DMS53 (cell line): ENCODE results near the gene ABCA7.

Experiments
- DNase-seq: peaks from one replicate; lab custom pipeline; 2025; lab: John Stamatoyannopoulos, UW

Gene ABCA7, protein sequence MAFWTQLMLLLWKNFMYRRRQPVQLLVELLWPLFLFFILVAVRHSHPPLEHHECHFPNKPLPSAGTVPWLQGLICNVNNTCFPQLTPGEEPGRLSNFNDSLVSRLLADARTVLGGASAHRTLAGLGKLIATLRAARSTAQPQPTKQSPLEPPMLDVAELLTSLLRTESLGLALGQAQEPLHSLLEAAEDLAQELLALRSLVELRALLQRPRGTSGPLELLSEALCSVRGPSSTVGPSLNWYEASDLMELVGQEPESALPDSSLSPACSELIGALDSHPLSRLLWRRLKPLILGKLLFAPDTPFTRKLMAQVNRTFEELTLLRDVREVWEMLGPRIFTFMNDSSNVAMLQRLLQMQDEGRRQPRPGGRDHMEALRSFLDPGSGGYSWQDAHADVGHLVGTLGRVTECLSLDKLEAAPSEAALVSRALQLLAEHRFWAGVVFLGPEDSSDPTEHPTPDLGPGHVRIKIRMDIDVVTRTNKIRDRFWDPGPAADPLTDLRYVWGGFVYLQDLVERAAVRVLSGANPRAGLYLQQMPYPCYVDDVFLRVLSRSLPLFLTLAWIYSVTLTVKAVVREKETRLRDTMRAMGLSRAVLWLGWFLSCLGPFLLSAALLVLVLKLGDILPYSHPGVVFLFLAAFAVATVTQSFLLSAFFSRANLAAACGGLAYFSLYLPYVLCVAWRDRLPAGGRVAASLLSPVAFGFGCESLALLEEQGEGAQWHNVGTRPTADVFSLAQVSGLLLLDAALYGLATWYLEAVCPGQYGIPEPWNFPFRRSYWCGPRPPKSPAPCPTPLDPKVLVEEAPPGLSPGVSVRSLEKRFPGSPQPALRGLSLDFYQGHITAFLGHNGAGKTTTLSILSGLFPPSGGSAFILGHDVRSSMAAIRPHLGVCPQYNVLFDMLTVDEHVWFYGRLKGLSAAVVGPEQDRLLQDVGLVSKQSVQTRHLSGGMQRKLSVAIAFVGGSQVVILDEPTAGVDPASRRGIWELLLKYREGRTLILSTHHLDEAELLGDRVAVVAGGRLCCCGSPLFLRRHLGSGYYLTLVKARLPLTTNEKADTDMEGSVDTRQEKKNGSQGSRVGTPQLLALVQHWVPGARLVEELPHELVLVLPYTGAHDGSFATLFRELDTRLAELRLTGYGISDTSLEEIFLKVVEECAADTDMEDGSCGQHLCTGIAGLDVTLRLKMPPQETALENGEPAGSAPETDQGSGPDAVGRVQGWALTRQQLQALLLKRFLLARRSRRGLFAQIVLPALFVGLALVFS (N-terminal part only)

DNA sequence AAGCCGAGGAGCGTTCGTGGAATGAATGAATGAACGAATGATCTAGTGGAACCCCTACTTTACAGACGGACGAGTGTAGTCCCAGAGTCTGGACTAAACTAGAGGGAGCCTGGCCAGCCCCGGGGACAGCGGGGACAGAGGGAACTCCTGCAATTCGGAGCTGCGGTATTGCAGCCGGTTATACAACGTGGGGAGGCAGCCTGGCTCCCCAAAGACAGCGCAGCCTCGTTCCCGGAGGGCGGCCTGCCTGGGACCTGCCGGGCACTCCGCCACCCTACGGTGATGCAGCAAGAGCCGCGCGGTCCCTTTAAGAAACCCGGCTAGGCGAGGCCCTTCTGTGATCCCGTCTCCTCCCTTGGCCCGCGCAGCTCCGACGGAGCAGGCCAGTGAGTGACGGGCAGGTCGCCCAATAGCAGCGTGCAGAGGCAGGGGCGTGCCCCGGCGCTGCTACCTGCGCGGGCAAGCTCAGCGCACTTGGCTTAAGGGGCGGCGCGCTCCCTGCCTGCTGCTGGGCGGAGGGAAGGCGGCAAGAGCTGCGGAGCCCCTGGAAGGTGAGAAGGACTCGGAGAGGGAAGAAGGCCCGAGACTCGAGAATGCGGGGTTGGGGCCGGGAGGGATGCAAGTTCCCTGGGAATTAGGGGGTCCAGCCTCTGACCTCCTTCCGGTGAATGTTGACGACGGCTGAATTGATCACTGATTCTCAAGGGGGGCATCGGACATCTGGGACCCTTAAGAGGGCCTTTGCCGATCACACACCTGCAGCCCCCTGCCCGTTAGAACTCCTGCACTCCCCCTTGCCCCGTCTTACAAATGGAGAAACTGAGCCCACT is at the start of gene ABCA7:
ABCA7 (plus strand) TSS at position 462 of the 830 bp plus-strand sequence. CDS start 1,255 bp downstream, outside the sequence.
- DNase-seq: peak; percentile 98

DNA sequence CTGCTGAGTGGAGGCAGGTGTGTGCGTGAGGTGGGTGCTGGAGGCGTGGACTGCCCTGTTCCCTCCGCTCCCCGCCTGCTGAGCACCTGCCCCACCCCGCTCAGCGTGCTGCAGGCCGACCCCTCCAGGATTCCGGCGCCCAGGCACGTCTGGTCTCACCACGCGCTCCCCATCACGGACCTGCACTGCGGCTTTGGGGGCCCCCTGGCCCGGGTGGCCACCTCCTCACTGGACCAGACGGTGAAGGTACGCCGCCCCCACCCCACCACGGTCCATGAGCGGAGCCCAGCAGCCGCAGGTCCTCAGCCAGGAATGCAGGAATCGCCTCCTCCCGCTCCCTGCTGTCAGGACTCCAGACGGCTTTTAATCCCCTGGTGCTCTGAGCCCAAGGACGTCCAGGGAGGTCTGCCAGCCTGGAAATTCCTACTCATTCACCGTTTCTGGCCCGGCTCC is 49.8 kb upstream of the ABCA7 start:
- DNase-seq: no peak

DNA sequence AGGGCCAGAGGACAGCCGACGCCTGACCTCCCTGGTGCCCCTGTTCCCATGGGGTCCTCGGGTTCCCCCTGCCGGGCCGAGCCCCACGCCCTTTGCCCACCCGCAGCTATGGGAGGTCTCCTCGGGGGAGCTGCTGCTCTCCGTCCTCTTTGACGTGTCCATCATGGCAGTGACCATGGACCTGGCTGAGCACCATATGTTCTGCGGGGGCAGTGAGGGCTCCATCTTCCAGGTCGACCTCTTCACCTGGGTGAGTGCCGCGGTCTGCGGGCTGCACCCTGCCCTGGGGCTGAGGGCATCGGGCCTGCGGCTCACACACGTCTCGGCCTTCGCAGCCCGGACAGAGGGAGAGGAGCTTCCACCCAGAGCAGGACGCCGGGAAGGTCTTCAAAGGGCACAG is 49.2 kb upstream of the ABCA7 start:
- no peak for DNase-seq

DNA sequence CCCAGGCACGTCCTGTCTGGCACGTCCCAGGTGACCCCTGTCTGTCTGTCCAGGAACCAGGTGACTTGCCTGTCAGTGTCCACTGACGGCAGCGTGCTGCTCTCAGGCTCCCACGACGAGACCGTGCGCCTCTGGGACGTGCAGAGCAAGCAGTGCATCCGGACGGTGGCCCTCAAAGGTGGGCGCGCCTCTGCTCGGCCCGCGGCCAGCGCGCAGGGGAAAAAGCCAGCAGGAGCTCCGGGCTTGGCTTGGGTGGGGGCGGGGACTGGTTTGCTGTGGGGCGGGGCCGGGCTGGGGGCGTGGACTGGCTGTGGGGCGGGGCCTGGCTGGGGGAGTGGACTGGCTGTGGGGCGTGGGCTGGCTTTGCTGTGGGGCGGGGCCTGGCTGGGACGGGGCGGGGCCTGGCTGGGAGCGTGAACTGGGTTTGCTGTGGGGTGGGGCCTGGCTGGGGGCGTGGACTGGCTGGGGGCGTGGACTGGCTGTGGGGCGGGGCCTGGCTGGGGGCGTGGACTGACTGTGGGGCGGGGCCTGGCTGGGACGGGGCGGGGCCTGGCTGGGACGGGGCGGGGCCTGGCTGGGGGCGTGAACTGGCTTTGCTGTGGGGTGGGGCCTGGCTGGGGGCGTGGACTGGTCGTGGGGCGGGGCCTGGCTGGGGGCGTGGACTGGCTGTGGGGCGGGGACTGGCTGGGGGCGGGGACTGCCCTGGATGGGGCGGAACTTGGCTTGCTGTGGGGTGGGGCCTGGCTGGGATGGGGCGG is 48.6 kb upstream of the ABCA7 start:
- DNase-seq: peak; percentile 67

DNA sequence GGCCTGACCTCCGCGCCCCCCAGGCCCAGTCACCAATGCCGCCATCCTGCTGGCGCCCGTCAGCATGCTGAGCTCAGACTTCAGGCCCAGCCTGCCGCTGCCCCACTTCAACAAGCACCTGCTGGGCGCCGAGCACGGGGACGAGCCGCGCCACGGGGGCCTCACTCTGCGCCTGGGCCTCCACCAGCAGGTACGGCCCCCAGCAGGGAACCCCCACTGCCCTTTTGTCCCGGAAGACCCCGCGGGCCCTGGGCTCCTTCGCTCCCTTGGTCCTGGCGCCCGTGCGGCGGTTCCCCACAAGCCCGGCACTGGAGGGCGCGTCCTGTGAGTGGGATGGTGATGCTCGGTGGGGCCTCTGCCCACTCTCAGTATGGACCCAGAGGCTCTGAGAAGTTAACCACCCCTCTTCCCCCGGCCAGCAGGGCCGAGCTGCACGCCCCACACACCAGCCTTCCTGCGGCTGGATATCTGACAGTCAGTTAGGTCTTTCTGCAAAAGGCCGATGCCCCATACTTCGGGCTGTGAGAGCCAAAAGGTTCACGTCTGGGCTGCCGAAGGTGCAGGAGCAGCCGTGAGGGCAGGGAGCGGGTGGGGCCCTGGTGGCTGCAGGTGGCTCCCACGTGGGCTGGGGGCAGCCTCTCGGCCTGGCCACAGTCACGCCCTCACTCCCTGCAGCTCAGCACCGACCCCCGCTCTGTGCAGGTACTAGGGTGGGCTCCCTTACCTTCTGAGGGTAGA is 47.8 kb upstream of the ABCA7 start:
- DNase-seq: no peak

DNA sequence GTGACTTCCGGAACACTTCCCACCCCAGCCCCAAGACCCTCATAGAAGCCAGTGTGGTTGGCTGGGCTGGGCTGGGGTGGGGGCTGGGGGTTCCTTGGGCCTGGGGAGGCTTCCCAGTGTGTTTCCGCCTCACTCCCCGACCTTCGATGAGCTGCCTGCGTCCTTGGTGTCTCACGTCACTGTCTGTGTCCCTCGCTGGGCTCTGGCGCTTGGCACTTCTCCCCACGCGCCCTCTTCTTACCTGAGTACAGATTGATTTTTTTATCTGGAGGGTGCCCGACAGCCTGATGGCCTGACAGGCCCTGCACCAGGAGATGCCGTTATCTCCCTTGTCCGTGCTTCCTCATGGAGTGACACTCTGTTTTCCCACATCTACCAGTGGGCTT is 47.2 kb upstream of the ABCA7 start:
- DNase-seq: no peak

DNA sequence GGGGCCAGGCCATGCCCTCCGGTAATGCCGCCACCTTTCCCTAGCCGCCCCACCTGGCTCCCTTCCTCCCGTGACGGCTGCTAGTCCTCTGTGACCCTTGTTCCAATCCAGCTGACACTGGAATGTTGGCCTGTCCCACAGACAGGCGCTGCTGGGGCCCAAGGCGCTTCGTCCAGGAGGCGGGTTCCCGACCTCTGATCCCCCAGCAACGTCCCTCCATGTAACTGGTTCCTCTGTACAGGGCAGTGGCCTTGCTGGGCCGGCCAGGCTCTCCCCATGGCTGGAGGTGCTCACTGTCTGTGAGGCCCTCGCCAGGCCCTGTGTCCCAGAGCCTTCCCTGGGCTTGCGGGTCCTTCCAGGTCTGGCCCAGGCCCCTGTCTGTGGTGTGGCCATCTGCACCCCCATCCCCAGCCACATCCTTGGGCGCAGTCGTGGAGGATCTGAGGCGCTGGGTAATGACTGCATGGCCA is 46.5 kb upstream of the ABCA7 start:
- no peak for DNase-seq

DNA sequence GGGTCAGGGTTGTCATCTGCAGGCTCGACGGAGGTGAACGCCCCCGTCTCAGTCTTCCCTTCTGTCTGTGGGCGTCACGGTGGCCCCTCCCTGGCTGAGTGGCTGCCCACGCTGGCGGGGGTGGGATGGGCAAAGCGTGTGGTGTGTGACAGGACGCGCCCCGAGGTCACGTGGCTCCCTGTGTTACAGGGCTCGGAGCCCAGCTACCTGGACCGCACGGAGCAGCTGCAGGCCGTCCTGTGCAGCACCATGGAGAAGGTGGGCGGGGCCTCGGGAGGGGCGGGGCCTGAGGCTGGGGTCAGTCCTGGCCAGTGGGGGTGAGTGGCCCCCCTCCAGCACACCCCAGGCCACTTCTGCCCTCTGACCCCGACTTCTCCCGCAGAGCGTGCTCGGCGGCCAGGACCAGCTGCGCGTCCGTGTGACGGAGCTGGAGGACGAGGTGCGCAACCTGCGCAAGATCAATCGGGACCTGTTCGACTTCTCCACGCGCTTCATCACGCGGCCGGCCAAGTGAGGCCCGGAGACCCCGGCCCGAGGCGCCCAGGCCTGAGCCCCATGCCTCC is 46.0 kb upstream of the ABCA7 start:
- no peak for DNase-seq

DNA sequence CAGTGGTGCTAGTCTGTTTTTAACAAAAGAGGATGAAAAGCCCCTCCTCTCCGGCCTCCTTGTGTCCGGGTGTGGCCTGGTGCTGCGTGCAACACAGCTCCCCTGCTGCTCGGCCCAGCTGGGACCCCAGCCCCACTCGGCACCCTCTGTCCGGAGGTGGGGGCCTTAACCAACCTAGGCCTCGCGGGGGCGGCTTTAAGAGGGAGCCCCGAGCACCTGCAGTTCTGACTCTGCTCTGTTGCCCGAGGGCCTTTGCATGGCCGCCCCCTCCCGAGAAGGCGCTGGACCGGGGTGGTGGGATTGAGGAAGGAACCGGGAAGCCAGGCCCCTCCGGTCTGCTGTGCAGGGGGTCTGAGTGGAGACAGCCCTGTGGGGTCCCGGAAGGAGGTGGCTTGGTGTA is 45.4 kb upstream of the ABCA7 start:
- no peak for DNase-seq

DNA sequence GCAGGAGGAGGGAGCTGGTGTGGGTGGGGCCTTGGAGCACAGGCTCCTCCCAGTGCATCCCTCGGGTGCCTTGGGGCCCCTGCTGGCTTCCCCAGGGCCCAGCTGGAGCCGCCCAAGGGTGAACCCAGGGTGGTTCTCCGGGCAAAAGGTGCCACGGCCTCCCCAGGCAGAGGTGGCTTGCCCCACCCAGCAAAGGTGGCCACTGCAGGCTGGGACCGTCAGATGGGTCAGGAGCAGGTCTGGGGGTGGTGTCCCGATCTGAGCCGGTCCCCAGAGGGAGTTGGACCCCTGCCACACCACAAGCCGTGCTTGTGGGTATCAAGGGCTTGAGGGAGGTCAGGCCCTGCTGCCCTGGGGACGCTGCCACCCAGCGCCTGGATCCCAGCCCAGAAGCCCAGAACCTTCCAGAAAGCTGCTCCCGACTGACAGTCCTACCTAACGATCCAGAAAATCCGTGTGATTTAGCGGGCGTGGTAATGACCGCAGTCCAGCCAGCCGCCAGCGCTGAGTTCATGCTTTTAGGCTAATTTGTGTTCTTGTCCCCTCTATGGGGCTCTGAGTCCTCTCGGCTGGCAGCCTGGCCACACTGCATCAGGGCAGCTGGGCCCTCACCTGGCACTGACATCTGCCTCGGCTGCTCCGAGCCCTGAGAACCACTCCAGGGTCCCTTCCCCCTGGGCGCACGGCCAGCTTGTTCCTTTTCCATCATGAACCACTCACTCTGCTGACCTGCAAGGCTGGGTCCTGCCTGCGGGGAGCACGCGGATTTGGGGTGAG is 44.7 kb upstream of the ABCA7 start:
- peak; percentile 84 for DNase-seq

DNA sequence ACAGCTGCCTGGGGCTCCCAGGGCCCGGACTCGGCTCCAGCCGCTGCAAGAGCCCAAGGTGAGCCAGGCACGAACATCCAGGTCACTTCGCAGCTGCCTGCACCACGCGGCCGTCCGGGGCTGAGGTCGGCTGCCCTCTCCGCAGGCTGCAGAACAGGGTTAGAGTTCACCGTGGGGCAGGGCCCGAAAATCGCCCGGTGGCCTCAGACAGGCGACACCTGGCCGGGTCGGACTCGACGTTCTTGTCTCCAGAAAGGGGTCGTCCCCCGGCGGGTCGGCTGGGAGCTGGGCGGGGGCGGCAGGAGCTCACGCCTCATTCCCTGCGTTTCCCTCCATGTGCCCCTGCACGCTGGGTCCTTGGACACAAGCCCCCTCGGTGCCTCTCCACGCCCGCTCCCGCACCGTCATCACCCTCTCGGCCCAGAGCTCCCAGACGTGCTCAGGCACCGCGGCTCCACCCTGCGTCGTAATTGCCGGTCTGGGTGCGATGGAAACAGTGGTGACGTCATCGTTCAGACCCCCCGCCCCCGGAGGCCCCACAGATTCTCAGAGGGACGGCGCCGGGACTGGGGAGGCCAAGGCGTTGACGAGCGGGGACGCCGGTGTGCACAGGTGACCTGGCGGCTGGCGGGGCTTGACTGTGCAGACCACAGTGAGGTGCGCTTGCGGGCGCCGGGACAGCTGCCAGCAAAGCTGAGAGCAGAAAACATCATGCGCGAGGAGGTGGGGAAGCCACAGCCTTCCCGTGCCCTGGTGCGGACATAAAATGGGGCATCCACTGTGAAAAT is 43.7 kb upstream of the ABCA7 start:
- peak; percentile 72 for DNase-seq

DNA sequence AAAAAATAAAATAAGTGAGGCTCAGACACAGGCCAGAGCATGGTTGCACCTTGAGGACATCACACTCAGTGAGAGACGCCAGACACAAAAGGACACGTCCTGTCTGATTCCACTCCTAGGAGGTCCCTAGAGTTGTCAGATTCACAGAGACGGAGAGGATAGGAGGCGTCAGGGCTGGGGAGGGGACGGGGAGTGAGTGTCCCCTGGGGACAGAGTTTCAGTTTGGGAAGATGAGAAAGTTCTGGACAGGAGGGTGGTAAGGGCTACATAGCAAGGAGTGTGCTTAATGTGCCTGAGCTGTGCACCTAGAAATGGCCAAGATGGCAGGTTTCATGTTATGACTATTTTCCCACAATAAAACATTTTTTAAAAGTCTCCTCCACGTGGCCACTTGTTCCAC is 41.8 kb upstream of the ABCA7 start:
- DNase-seq: peak; percentile 22

DNA sequence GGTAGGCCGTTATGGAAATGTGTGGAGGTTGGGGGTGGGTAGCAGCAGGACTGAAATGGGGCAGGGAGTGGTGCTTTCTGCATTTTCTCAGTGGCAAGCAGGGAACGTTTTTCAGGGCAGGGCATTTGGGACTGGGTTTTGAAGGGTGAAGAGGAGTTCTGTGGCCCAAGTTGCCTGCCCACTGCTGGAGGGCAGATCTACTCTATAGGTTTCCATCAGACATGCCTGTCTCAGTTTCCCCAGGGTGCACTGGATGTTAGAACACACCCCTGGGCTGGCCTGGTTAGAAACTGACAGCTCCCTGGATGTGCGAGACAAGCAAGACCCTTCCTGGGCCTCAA is 40.6 kb upstream of the ABCA7 start:
- DNase-seq: no peak

DNA sequence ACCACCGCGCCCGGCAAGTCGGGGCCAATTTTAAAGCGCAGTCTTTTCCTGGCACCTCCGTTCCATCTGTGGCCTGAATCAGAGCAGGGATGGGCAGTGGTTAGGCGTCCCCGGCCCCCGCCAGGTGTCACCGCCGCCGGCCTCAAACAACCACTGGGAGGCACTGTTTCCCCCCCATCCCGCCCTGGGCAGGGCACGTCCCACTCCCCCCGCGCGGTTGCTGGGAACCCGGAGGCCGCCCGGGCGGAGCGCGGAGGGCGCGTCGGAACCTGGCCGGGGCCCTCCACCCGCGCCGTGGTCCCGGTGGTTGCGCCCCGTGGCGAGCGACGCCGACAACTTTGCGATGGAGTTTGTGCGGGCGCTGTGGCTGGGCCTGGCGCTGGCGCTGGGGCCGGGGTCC is 39.8 kb upstream of the ABCA7 start, which contains the start of gene GRIN3B:
GRIN3B (plus strand) TSS at position 325 of the 400 bp plus-strand sequence; CDS start at position 344, 19 bp downstream.
- DNase-seq: peak; percentile 75

DNA sequence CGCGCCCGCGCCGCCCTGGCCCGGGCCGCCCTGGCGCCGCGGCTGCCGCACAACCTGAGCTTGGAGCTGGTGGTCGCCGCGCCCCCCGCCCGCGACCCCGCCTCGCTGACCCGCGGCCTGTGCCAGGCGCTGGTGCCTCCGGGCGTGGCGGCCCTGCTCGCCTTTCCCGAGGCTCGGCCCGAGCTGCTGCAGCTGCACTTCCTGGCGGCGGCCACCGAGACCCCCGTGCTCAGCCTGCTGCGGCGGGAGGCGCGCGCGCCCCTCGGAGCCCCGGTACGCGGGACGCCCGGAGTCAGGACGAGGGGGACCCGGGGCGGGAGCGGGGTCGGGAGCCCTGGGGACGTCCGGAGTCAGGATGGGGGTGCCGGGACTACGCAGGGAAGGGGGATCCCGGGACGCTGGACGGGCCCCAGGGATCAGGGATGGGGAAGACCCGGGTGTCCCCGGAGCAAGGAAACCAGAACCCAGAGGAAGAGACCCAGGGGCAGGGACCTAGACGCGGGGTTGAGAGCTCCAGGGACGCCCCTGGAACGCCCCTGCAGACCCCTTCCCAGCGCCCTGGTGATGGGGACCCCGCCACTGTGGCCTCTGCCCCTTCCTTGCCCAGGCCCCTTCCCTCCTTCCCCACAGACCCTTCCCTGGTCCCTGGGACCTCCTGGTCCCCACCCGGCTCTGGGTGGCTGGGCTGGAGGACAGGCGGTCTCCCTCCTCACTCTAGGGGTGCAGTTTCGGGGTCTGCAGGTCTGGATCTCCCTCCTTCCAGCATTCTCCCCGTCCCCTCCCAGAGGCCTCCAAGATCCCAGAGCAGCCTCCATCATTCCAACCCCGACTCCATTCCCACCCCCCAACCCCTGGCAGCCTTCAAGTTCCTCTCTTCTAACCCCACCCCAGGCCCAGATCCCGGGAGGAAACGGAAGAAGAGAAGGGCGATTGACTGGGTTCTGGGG is 39.0 kb upstream of the ABCA7 start:
- DNase-seq: no peak

DNA sequence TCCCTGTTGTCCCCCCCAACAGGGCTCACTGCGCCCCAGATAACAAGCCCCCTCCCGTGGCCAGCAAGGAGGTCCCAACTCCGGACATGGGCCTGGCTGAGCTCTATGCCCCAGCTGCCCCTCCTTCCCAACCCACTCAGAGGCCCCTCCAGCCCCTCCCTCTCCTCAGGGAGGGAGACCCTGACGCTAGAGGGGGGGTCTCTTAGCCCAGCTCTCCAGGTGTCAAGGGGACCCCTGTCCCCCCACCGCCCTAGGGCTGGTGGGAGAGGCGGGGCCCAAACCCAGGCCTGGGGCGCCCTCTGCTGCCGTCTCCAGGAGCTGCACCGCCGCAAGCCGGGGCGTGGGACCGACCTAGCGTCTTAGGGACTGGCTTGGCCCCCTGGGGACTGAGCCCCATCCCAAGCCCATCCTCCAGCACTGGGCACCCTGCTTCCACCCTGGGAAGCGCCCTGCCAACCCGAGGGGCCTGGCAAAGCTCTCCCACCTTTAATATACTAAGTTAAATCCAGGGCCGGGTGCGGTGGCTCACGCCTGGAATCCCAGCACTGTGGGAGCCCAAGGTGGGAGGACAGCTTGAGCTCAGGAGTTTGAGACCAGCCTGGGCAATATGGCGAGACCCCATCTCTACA is 38.3 kb upstream of the ABCA7 start:
- DNase-seq: peak; percentile 50
